GM12878 (cell line): ENCODE data around the gene LACRT. TPM values are rescaled to one million over a fixed set of nuclear protein-coding genes. Genes with fewer than 3 reads are reported as not detected.

Source experiments
- ATAC-seq: fragments of 200-7000 bp; cut with Tn5 transposase; 3 replicates; pipeline ENCODE4 v1.9.1; 2020; ENCODE audit warnings: mild to moderate bottlenecking, moderate library complexity
- BruUV-seq: library from RNA; stranded (reverse); fragments of 400-500 nt; replicated peaks from 2 replicates; lab custom pipeline; 2021; lab: Mats Ljungman, UMichigan
- CTCF ChIA-PET: fragments of 300-600 bp; sonication (Branson Sonifier 250); formaldehyde crosslinking; extraction: SDS; loops from one replicate; lab custom pipeline; 2021; ENCODE audit warnings: inconsistent platforms; lab: Yijun Ruan, JAX
- POLR2A ChIA-PET: fragments of 350-600 bp; formaldehyde crosslinking; extraction: SDS; loops from one replicate; lab custom pipeline; 2021; ENCODE audit warnings: inconsistent platforms; lab: Charles Lee
- RAD21 ChIA-PET: fragments of 300-600 bp; sonication (Branson Sonifier 250); formaldehyde crosslinking; loops from one replicate; lab custom pipeline; 2023; ENCODE audit warnings: antibody characterized with exemption; ENCODE audit not compliant: unreplicated experiment; lab: Charles Lee
- SMC1A ChIA-PET: fragments of 300-600 bp; sonication (Branson Sonifier 250); formaldehyde crosslinking; loops from one replicate; lab custom pipeline; 2023; ENCODE audit not compliant: unreplicated experiment, uncharacterized antibody; lab: Charles Lee
- DNase-seq: peaks from one replicate; pipeline ENCODE4 v3.0.0-alpha.2; 2011; ENCODE audit warnings: low read depth, low spot score
- FAIRE-seq: peaks from 3 replicates; lab custom pipeline; 2011; peaks lifted over from hg19 to GRCh38; lab: Jason Lieb, UNC
- H2AFZ ChIP-seq: 2 replicates; pipeline ENCODE4 v1.6.0; 2011; ENCODE audit warnings: low read depth, low read length, control low read depth; ENCODE audit not compliant: control insufficient read depth
- H3K27ac ChIP-seq: 2 replicates; pipeline ENCODE4 v1.5.1; 2011; ENCODE audit warnings: control low read depth; ENCODE audit not compliant: control insufficient read depth, insufficient read depth
- H3K27me3 ChIP-seq, 2 experiments: replicated peaks in 1 of 2; 2 replicates each; pipeline versions ENCODE4 v1.6.0 to v1.6.1; 2011; ENCODE audit warnings: low read length in 1 of 2; ENCODE audit not compliant: control insufficient read depth in 2 of 2, insufficient read depth in 2 of 2
- H3K36me3 ChIP-seq, 2 experiments: 2 replicates each; pipeline ENCODE4 v1.5.1; 2011; ENCODE audit warnings: low read length in 1 of 2; ENCODE audit not compliant: control insufficient read depth in 2 of 2, insufficient read depth in 2 of 2
- H3K4me1 ChIP-seq: 2 replicates; pipeline ENCODE4 v1.6.1; 2011; ENCODE audit warnings: mild to moderate bottlenecking, low read length, moderate library complexity, mixed read lengths; ENCODE audit not compliant: control insufficient read depth, insufficient read depth
- H3K4me2 ChIP-seq: 2 replicates; pipeline ENCODE4 v1.6.0; 2011; ENCODE audit warnings: control low read depth; ENCODE audit not compliant: control insufficient read depth, insufficient read depth
- H3K4me3 ChIP-seq: fragments of 200-600 bp; sonication (generic); 2 replicates; pipeline ENCODE4 v1.5.1; 2016
- H3K79me2 ChIP-seq: 2 replicates; pipeline ENCODE4 v1.6.0; 2011; ENCODE audit warnings: low read length; ENCODE audit not compliant: control insufficient read depth, insufficient read depth
- H3K9ac ChIP-seq: 2 replicates; pipeline ENCODE4 v1.8.0; 2011; ENCODE audit warnings: low read length, control low read depth, mixed read lengths; ENCODE audit not compliant: control insufficient read depth, insufficient read depth
- H3K9me3 ChIP-seq: replicated peaks from 3 replicates; pipeline ENCODE4 v1.5.1; 2011; ENCODE audit warnings: mild to moderate bottlenecking, low read length; ENCODE audit not compliant: control insufficient read depth, insufficient read depth
- H4K20me1 ChIP-seq: 2 replicates; pipeline ENCODE4 v1.6.0; 2011; ENCODE audit not compliant: control insufficient read depth, insufficient read depth
- GATAD2B ChIP-seq: fragments of 450-650 bp; conservative IDR thresholded peaks from 2 replicates; pipeline ENCODE4 v1.6.1; 2017; ENCODE audit warnings: low read depth, mild to moderate bottlenecking, moderate library complexity
- HCFC1 ChIP-seq: fragments of 150-350 bp; IDR thresholded peaks from 2 replicates; pipeline ENCODE4 v1.6.1; 2014; ENCODE audit warnings: low read length
- HSF1 ChIP-seq: fragments of 150-350 bp; IDR thresholded peaks from 2 replicates; pipeline ENCODE4 v1.6.1; 2014; ENCODE audit warnings: mild to moderate bottlenecking, low read depth, low read length
- MXI1 ChIP-seq: fragments of 150-350 bp; IDR thresholded peaks from 2 replicates; pipeline ENCODE4 v1.6.1; 2011; ENCODE audit warnings: low read depth, mild to moderate bottlenecking, inconsistent platforms, low read length, improper control_type of control experiment
- RBBP5 ChIP-seq: fragments of 200-600 bp; sonication (generic); conservative IDR thresholded peaks from 2 replicates; pipeline ENCODE4 v1.6.1; 2016
- RELA ChIP-seq: fragments of 450-650 bp; IDR thresholded peaks from 2 replicates; pipeline ENCODE4 v1.8.0; 2014; ENCODE audit warnings: borderline replicate concordance; ENCODE audit not compliant: partially characterized antibody
- SUZ12 ChIP-seq: fragments of 200-600 bp; sonication (generic); IDR thresholded peaks from one replicate; pipeline ENCODE4 v1.6.1; 2018; ENCODE audit warnings: antibody characterized with exemption, mild to moderate bottlenecking; ENCODE audit not compliant: unreplicated experiment
- ZBTB33 ChIP-seq: fragments of 450-650 bp; IDR thresholded peaks from 2 replicates; pipeline ENCODE4 v1.6.1; 2017; ENCODE audit warnings: mild to moderate bottlenecking
- ZSCAN29 ChIP-seq: fragments of 450-650 bp; IDR thresholded peaks from 2 replicates; pipeline ENCODE4 v1.6.1; 2017; ENCODE audit warnings: mild to moderate bottlenecking, moderate library complexity
- WGBS: methylation state at CpG from one replicate; pipeline ENCODE4 v1.1.6; 2016; ENCODE audit warnings: low lambda C conversion rate; ENCODE audit not compliant: insufficient replicate concordance, insufficient coverage; ENCODE audit errors: missing lambda C conversion rate; 5-methylcytosine and 5-hydroxymethylcytosine counted together
- in situ Hi-C: fragments of 300-500 bp; cut with MboI; formaldehyde crosslinking; loops from 9 replicates; pipeline ENCODE4 v1.14.3; 2018; ENCODE audit warnings: mixed read lengths
- intact Hi-C: fragments of 100-400 bp; cut with micrococcal nuclease; formaldehyde crosslinking; loops from one replicate; pipeline ENCODE4 v1.14.2; 2022; ENCODE audit not compliant: unreplicated experiment
- polyA plus RNA-seq, 11 experiments: library from polyadenylated mRNA; depleted of rRNA in 4 of 11; unstranded in 6 of 11; stranded (reverse) in 5 of 11; fragments of >200 nt; fragmentation: Nextera tagmentation in 4 of 11; fragmentation: Illumina TruSeq in 1 of 11; extraction: Ambion mirVana in 4 of 11; extraction: Trizol in 1 of 11; gene quantifications; 1 replicate in 1 of 11; 2 replicates in 10 of 11; pipeline versions ENCODE4 v1.2.1 to v1.2.3, GENCODE V29; 2011 to 2016; ENCODE audit warnings: inconsistent platforms in 2 of 11, missing spikeins in 2 of 11, low read depth in 1 of 11
- total RNA-seq, 4 experiments: library from RNA; depleted of rRNA in 3 of 4; stranded (reverse); fragments of >200 nt in 3 of 4; fragmentation: Illumina TruSeq in 1 of 4; extraction: Trizol in 1 of 4; gene quantifications; 2 replicates each; pipeline versions ENCODE4 v1.2.1 to v1.2.3, GENCODE V29; 2013 to 2021
- TF ChIP-seq, protein P1 (sequence below): fragments of 450-650 bp; IDR thresholded peaks from 2 replicates; pipeline ENCODE4 v1.6.1; 2016; ENCODE audit warnings: mild to moderate bottlenecking
- TF ChIP-seq, protein P2 (sequence below): fragments of 150-350 bp; IDR thresholded peaks from 2 replicates; pipeline ENCODE4 v1.6.1; 2016; ENCODE audit warnings: low read depth, low read length
- TF ChIP-seq, protein P3 (sequence below): fragments of 450-650 bp; IDR thresholded peaks from 2 replicates; pipeline ENCODE4 v1.6.1; 2017; ENCODE audit warnings: antibody characterized with exemption, mild to moderate bottlenecking, moderate library complexity

LACRT gene
- total and polyA plus RNA-seq, 10 of the 15 experiments (the other 5 are each of a cell fraction or from before 2014, with no cell fraction given): not detected

- no peaks in the 10 kb centered on the region for H3K36me3 ChIP-seq
- no peaks in the 10 kb centered on the region for H4K20me1 ChIP-seq
- intact Hi-C loops (no loop called here), in situ Hi-C loops (no loop called here)
- DNase-seq: no peak
- WGBS: 29% methylated on average over 4 of the region's 4 CpGs
- BruUV-seq: no TSS peak
- ChIA-PET SMC1A (interaction anchor here (1.2 kb wide), 1 partner anchor 9 kb away, joined by 4 read pairs; no protein-coding TSS in a partner anchor), POLR2A (no interaction called here), CTCF (interaction anchor here (0.7 to 2.8 kb wide), 5 partner anchors 8 to 156 kb away, joined by 3 to 17 read pairs (median 3); no protein-coding TSS in a partner anchor), RAD21 (no interaction called here)
- no peaks in the 10 kb centered on the region for H3K9me3 ChIP-seq
- FAIRE-seq: no peak
- H3K79me2 ChIP-seq: no peaks in the 10 kb centered on the region
- no peak overlapping the region for H3K4me2 ChIP-seq
- no peaks in the 10 kb centered on the region for H3K4me1 ChIP-seq
- H3K4me3 ChIP-seq: no peak overlapping the region
- H3K9ac ChIP-seq: no peak overlapping the region
- H3K27ac ChIP-seq: no peak overlapping the region
- H2AFZ ChIP-seq: no peak overlapping the region
- ATAC-seq: no peak
- peaks cover 0 to 10% of the 10 kb centered on the region in 2 experiments; a peak in 3 of 4 replicates for H3K27me3 ChIP-seq
- TF ChIP-seq HSF1 (no peak), MXI1 (no peak), ZSCAN29 (no peak), RBBP5 (no peak), RELA (no peak), SUZ12 (no peak), ZBTB33 (no peak), HCFC1 (no peak), GATAD2B (no peak)
- TF ChIP-seq, protein P1, sequence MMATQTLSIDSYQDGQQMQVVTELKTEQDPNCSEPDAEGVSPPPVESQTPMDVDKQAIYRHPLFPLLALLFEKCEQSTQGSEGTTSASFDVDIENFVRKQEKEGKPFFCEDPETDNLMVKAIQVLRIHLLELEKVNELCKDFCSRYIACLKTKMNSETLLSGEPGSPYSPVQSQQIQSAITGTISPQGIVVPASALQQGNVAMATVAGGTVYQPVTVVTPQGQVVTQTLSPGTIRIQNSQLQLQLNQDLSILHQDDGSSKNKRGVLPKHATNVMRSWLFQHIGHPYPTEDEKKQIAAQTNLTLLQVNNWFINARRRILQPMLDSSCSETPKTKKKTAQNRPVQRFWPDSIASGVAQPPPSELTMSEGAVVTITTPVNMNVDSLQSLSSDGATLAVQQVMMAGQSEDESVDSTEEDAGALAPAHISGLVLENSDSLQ: no peak
- TF ChIP-seq, protein P2, sequence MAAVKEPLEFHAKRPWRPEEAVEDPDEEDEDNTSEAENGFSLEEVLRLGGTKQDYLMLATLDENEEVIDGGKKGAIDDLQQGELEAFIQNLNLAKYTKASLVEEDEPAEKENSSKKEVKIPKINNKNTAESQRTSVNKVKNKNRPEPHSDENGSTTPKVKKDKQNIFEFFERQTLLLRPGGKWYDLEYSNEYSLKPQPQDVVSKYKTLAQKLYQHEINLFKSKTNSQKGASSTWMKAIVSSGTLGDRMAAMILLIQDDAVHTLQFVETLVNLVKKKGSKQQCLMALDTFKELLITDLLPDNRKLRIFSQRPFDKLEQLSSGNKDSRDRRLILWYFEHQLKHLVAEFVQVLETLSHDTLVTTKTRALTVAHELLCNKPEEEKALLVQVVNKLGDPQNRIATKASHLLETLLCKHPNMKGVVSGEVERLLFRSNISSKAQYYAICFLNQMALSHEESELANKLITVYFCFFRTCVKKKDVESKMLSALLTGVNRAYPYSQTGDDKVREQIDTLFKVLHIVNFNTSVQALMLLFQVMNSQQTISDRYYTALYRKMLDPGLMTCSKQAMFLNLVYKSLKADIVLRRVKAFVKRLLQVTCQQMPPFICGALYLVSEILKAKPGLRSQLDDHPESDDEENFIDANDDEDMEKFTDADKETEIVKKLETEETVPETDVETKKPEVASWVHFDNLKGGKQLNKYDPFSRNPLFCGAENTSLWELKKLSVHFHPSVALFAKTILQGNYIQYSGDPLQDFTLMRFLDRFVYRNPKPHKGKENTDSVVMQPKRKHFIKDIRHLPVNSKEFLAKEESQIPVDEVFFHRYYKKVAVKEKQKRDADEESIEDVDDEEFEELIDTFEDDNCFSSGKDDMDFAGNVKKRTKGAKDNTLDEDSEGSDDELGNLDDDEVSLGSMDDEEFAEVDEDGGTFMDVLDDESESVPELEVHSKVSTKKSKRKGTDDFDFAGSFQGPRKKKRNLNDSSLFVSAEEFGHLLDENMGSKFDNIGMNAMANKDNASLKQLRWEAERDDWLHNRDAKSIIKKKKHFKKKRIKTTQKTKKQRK: no peak
- TF ChIP-seq, protein P3, sequence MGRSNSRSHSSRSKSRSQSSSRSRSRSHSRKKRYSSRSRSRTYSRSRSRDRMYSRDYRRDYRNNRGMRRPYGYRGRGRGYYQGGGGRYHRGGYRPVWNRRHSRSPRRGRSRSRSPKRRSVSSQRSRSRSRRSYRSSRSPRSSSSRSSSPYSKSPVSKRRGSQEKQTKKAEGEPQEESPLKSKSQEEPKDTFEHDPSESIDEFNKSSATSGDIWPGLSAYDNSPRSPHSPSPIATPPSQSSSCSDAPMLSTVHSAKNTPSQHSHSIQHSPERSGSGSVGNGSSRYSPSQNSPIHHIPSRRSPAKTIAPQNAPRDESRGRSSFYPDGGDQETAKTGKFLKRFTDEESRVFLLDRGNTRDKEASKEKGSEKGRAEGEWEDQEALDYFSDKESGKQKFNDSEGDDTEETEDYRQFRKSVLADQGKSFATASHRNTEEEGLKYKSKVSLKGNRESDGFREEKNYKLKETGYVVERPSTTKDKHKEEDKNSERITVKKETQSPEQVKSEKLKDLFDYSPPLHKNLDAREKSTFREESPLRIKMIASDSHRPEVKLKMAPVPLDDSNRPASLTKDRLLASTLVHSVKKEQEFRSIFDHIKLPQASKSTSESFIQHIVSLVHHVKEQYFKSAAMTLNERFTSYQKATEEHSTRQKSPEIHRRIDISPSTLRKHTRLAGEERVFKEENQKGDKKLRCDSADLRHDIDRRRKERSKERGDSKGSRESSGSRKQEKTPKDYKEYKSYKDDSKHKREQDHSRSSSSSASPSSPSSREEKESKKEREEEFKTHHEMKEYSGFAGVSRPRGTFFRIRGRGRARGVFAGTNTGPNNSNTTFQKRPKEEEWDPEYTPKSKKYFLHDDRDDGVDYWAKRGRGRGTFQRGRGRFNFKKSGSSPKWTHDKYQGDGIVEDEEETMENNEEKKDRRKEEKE: no peak
These were observed 41.6 kb downstream of the LACRT start for GRCh38 chr12:54593135-54593534.
